Stimulated activated CD4-positive, alpha-beta T cell treated with anti-CD3 and anti-CD28 coated beads, Interleukin-1b, Interleukin-23, amount 100 ng/mL, for 48 hours (primary cell): ENCODE results near the gene SLC9A9.

Experiments
- DNase-seq: peaks from one replicate; pipeline ENCODE4 v3.0.0-alpha.2; 2020

SLC9A9 gene

DNA sequence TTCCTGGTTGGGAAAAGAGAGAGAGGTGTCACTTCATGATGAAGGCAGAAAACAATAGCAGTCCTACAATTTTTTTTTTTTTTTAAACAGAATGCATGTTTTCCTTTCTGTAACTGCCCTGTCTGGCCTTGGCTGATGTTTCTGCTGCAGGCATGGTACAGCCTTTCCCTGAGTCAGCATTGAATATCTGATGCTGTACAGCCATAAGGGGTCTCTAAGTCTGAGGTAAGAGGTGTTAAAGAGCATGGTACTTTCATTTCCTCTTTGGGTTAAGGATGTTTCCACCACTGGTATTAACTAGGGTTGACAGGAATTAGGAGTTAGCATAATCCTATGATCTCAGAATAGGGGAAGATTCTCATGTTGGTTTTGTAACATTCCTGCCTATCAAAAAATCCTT, 581.3 kb downstream of the SLC9A9 start:
- DNase-seq, result no peak

DNA sequence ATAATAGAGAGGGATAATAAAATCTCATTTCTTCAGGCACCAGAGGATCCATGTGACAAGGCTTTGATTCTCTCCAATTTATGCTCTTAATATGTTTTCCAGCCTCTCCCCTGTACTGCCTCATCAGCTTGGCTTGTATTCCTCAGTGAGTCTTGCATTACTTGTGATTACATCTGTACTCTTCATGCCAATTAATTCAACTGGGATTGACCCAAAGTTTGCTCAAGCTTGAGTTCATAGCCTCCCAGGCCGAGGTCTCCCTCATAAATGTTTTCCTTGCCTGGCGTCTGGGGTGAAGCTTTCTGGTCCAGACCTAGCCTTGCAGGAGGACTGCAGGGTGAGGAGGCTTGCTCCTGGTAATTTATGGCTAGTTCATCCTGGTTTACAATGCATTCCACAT, 581.8 kb downstream of the SLC9A9 start:
- no peak for DNase-seq

DNA sequence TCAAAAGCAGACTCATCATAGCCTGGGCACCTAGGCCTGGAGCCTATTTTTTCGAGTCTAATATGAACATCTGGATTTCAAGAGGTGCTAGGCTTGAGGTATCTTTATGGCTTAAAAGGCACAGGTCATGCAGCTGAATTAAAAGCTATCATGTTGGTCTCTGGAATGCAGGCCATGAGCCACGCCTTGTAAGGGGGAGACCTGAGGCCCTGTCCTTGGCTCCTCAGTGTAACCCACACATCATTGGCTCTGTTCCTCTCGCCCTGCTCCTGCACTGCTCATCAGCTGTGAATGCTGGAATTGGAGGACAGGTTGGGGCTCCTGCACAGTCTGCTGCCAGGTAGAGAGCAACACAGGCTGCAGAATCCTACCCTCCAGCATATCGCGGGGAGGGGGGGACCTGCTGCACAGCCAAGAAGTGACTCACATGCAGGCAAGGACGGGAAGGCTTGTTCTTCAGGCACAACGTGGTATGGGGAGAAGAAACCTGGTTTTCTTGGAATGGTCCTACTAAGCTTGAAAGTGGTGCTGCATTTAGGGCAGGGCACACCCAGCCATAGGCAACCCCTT, 582.7 kb downstream of the SLC9A9 start:
- DNase-seq, result no peak

DNA sequence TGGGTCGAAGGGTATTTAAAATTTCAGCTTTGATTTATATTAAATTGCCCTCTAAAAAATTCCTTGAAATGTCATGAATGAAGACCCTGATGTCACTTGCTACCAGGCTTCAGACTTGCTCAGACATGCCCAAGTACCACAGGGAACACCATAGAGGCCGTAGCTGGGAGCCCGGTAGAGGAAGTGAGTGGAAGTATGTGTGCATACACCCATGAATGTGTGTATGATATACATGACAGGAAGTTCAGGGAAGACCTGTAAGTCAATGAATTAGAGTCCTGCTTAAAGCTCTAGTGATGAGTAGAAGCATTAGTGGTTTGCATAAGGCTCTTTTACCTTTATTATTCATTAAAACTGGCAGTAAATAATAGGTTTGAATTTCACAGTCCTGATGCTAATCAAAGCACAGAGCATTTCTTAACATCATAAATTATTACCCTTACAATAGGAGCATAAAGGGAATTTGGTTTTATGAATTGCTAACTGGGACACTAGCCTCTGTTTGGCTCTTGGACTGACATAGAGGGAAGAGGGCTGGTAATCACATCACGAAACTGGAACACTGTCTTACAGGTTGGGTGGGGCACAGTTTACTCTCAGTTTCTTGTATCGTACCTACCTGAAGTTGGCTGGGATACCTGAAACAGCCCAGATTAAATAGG, 584.3 kb downstream of the SLC9A9 start:
- no peak for DNase-seq

DNA sequence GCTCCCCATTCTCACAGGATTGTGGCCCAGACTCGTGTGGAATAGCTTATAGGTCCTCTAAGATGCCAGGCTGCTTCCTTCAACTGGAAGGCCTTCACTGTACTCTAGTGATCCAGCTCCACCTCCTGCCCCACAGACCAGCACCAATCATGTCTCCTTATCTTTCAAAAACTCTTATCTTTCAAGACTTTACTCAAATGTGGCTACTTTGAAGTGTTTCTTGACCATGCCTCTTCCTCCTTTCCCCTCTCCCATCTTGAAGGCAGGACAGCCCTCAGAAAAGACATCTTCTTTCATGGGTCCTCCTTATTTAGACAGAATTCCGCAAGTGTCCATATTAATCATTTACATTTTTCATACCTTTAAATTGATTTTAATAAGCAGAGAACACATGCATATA, 586.4 kb downstream of the SLC9A9 start:
- DNase-seq, result no peak

DNA sequence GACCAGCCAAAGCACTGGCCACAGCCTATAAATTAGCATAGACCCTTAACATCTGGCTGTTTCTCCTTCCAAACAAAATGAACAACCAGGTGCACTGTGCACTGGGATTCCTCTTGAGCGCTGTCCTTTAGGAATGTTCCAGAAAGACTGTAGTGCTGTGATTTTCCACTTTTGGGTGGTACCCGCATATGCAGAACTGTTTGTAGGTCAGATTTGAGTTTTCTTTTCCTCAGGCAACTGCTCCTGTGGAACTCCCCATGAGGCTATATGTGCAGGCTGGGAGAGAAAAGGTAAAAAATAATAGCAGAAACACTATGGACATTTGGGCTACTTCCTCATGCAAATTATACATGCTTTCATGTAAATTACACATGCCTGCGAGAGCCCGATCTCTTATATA, 589.6 kb downstream of the SLC9A9 start:
- no peak for DNase-seq

DNA sequence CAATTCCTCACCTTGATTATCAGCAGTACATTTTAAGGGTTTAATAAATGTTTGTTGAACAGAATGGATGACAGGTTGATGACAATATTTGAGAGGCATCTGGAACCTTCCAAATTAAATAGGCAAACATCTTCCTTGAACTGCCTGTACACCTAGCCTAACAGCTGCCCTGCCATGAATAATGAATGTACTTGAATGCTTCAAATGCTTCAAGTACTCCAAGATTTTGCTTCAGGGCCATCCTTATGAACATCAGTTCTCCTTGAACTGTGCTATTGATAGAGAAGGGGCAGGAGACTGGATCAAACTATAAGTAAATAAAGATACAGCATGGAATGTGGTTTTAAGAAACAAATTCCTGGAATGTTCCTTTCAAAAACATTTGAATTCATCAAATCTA, 591.9 kb downstream of the SLC9A9 start:
- DNase-seq, result no peak

DNA sequence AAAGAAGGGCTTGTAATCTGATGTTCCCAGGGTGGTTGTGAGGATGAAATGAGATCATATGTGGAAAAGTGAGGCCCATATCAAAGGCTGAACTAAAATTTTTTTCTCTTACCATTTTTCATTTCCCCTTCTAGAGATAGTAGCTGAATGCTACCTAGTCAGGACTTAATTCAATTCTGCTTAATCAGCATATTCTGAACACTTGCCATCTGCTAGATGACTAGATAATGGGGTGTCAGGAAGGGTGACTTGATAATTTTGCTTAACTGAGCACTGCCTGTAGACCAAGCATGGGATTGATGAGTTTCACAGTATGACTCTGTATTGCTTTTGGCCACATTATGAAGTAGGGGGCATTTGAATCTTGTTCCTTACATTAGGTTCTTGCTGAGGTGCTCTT, 592.5 kb downstream of the SLC9A9 start:
- DNase-seq, result no peak

DNA sequence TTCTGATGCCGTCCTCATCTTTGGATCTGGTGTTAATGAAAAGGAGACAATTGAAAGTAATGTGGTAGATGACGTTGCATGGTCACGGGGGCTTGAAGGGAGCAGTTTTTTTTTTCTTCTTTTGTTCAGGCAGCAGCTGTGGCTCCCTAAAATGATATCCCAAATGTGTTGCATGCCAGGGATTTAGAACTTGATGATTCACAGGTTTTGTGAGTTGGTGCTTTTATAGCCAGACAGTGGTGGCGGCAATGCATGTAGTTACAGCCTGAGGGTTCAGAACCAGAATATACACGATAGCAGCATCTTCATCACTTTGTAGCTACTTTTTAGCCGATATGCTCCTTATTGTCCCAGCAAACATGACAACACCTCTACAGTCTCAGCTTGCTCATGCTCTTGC, 595.3 kb downstream of the SLC9A9 start:
- no peak for DNase-seq

DNA sequence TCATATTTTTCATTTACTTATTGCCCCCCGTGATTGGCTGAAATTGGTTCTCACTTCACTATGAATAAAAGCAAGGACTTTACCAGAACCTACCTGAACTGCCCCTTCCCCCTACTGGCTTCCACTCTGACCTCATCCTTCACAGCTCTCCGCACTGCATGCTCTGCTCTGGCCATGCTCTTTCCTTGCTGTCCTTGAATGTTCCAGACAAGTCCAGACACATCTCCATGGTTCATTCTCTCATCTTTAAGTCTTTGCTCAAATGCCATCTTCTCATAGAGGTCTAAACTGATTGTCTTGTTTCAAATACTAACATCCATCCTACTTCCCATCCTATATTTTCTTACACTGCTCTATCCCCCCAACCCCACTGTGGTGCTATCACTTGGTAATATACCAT, 599.3 kb downstream of the SLC9A9 start:
- no peak for DNase-seq

DNA sequence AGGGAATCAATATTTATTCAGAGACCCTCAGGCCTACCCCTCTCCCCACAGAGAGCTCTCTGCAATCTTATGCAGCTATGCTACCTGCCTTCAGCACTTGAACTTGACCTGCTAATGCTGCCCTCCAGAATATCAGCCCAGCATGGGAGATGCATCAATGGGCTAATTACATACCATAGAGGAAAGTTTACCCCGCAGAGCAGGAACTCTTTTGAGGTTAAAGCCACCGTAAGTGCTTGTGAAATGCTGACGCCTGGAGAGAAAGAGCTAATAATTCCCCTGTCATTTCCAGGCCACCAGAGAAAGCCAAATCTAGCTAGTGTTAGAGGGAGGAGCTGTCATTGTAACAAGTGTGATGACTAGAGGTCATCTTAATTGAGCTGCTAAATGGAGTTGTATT, 601.2 kb downstream of the SLC9A9 start:
- DNase-seq, result no peak

DNA sequence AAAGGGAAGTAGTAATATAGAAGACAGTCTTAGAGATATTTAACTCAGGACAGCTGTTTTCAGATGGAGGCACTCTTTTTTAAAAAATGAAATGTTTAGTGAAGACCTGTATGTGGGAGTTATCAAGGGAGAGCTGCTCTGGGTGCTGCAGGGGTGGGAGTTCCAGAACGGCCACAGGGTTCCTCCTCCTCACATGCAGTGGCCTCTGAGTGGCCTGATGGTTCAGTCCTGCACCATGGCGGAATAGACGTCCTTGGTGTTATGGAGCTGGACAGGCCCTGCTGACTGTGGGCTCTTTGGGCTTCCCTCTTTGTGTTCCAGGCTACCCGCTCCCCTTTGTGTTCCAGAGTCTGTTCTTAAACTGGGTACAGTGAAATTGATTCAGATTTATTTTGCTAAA, 602.6 kb downstream of the SLC9A9 start:
- no peak for DNase-seq

DNA sequence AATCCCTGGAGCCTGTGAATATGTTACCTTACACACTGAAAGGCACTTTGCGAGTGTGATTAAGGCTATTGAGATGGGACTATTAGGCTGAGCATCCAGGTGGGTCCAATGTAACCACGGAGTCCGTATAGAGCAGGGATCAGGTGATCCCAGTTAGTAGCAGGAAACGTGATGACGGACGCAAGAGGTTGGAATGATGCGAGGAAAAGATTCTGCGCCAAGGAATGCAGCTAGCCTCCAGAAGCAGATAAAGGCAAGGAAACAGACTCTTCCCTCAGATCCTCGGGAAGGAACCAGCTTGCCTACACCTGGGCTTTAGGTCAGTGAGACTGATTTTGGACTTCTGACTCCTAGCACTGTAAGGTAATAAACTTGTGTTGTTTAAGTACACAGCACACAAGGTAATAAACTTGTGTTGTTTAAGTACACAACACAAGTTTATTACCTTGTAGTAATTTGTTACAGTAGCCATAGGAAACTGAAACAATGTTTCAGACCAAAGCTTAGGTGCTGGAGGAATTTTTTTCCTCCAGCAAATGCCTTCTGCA, 603.7 kb downstream of the SLC9A9 start:
- DNase-seq, result no peak

DNA sequence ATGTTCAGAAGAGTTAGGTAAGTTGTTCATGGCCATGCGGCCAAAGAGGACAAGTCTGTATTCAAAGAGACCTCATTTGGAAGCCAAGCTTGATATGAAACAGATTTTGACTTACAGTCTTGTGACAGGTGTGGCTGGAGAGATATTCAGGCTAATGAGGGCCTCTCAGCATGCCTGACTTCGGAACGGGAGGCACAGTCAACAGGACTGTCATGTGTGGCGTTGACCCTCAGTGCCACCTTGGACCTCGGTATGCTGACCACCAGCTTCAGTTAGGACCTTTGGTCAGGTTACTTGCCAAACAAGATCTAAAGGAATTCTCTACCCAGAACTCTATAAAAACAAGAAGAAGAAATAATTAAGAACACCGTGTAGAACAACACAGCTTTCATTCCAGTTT, 604.6 kb downstream of the SLC9A9 start:
- no peak for DNase-seq

DNA sequence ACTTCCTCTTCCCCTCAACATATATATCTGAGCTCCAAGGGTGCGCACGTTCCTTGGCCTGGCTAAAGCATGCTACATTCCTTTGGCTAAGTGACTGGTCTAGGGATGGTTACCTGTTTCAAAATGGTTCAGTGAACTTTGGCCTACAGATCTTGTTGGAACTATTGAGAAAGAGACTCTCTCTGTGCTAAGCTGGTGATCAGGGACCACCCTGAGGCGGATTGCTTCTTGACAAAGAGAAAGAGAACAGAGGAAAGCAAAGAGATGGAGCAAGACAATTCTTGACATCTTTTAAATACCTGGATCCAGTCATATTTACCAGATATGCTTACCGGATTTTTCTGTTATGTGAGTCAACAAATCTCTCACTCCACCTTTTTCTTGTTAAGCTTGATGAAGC, 605.6 kb downstream of the SLC9A9 start:
- DNase-seq, result no peak

DNA sequence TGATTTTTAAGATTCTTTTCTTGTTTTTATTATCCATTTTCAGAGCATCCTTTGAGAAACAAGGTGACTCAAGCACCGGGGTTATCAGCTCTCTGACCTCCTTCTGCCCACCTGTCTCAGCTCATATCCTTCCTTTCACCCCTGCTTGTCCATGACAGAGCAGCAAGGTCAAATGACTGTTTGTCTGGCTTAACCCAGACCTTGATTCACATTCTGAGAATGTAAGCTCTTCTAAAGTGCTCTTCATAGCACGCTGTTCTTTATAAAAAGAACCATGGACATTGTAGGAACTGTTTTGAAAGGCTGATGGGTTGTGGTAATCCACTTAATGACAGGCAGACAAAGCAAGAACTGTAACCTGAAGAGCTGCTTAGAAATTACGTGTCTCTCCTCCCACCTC, 606.2 kb downstream of the SLC9A9 start:
- no peak for DNase-seq

DNA sequence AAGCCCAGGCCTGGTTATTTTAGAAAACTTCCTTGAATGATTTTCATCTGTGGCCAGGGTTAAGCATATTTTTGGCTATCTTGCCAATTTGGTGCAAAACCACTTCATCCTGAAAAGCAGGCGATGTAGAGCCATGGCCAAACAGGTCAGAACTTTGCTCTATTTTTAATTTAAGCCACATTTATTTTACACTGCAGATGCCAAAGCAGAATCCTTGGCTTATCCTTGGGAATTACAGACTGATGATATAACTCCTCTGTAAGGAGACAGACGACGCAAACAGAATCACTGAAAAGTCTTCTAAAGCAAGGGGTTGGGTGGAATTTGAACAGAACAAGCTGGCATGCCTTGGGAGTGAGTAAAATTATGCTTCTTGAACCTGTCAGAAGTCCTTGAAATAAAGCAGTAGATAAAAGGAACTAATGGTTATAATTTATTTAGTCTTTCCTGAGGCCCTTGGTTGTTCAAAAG, 606.8 kb downstream of the SLC9A9 start:
- no peak for DNase-seq

DNA sequence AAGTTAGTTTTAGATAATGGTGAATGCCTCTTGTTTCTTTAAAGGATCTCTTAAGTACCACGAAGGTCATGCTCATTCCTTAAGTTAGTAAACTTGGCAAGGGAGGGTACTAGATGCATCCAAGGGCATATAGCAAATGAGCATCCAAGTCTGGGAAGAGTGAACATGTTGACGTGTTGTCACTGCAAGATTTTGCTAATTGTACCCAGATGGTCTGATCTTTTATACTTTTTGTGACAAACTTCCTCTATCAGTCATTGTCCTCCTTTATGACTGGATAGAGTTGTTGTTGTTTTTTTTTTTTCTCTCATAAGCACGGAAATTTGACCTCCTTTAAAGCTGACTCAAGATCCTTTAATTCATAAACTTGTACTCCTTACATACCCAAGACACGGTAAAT, 607.4 kb downstream of the SLC9A9 start:
- no peak for DNase-seq

DNA sequence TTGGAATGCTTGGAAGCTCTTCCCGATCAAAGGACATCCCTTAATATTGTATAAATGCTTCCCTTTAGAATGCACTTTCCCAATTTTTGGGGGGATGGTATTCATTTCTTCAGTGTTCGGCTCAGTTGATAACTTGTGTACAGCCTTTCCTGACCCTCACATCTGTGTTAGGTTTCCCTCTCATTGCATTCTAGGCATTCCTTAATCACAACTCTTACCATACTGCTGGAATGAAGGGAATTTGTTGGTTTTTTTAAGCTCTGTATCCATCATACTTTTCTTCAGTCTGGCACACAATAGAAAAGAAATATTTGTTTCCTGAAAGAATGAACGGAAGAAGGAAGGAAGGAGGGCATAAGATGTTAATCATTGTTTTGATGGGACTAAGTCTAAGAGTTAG, 609.2 kb downstream of the SLC9A9 start:
- no peak for DNase-seq

DNA sequence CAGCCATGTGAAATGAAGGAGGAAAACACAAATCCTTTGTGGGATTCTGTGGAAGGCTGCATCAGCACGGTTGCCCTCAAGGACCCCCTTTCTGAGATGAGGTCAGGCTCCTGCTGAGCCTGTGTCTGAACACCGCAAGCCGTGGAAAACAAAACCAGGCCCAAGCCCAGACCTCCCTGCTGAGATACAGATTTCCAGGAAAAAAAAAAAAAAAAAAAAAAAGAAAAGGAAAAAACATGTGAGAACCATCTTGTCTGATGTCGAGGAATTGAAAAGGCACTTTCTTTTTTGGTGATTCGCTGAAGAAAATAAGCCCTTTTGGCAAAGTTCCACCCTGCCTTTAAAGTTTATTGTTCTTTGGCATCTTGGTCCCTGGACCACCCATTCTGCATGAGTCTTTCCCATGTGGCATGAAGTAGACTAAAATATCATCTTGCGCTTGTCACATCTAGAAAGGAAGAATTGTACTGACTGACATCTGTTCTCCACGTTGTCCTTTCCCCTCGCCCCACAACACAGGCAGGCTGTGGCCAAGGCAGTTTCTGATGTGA, 611.1 kb downstream of the SLC9A9 start:
- no peak for DNase-seq

DNA sequence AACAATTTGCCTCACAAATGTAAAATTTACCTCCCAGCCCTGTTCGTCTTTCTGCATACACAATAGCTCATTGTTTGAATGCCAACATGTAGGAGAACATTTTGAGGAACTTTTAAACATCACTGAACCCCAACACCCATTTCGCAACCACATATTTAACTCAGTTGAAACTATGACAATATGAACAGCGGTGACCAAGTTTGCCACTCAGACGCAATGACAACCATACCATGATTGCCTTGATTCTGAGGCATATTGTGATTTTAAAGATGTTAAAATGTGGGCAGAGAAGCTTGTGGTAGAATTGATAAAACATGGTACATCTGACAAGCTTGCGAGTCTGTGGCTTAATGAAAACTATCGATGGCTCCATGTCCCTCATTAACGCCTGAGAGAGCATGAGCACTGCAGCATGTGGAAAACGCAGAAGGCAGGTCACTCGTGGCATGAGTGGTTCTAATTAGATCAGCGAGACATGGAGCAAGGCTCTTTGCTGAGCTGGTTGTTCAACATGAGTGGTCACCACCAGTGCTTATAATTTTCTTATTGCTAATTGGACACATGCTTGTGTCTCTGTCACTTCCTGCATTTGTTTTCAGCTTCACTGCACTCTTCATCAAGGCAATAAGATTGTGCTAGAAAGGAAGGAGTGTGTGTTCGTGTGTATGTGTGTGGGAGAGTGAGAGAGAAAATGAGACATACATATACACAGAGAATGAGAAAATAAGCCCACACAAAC, 611.9 kb downstream of the SLC9A9 start:
- no peak for DNase-seq

DNA sequence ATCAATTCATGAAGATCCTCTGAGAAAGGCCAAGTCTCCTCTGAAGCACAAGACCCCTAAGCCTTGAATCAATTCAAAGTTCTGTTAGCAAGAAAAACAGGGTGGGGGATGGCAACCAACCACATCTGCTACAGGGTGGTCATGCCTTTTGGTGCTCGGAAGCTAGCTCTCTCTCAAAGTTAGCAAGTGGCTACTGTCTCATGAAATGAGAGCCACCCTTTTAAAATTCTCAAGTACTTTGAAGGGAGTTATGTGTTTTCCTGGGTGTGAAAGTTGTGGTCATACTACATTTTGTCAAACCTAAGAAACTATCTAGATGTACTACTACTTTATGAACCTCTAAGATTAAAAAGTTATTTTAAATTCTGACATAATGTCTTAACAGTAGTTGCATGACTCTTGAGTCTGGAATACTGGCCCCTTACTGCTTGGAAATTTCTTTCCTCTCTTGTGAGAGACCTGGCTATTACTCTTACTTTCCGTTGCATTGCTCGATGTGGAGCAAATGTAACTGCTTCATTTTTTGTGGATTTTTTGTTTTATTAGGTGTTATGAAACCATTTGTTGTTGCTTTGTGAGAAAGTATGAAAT, 612.6 kb downstream of the SLC9A9 start:
- DNase-seq, result no peak

DNA sequence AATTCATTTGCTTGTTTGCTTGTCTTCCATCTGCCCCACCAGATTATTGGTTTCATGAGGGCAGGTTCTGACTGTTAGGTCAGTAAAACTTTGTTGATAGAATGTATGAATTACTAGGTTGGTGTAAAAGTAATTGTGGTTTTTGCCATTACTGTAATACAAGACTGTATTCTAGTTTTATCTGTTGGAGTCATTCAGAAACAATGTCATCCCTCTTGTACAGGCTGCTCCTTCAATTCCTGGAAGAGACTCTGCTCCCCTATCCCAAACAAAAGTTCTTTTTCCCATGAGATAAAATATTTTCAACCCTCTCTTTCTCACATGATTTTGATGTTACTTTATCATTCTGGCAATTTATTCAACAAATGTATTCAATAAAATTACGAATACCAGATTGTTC, 613.7 kb downstream of the SLC9A9 start:
- no peak for DNase-seq

DNA sequence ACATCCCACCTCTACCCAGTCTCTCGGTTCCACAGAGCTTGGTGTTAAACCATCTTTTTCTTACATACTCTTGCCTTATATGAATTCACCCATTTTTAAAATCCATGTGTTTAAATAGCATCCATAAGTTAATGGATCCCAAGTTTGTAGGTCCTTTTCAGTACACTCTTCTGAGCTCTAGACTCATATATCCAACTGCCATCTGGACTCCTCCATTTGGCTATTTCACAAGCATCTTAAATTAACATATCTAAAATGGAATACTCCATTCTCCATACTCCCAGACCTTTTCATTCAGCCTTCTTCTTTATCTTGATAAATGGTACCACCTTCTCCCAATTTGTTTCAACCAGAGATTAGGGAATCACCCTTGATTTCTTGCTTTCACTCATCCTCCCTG, 615.3 kb downstream of the SLC9A9 start:
- no peak for DNase-seq
